ENCODE measurements around the gene ACOT12. TPM values are rescaled to one million over a fixed set of nuclear protein-coding genes. Genes with fewer than 3 reads are reported as not detected.
A peak's percentile ranks its signal among the peaks of the same experiment; 100 is the strongest.

The ACOT12 gene
- total and polyA plus RNA-seq, 8 donors = 0.06 to 0.44 (median 0.40) TPM; not detected in 5

DNA sequence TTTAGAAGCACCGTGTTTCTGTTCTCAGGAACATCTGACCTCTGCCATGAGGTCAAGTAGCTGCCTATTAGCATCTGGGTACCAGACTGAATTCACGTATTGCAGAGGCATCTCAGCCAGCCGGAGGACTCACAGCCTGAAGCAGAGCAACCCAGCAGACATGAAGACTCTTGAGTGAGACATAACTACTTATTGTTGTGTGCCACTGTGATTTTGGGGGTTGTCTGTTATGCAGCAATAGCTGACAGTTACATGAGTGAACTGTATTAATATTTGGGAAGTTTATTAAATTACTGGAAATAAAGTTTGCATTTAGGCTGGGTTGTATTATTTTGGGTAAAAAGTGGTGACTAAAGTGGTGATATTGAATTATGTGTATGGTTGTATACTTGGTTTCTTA is 1.3 kb upstream of the ACOT12 start:
- Histone ChIP-seq H3K27ac (no peak overlapping the region), H3K9me3 (no peaks in the 10 kb centered on the region), H3K27me3 (peaks cover 0 to 5% (median 0%) of the 10 kb centered on the region in 4 donors), H3K4me1 (peaks cover 0 to 4% (median 0%) of the 10 kb centered on the region in 3 donors), H3K4me3 (no peak overlapping the region), H3K36me3 (no peaks in the 10 kb centered on the region)
- no peak for TF ChIP-seq CTCF (IDR thresholded peaks at IDR 0.05)
- FAIRE-seq (no peak), DNase-seq (no peak), ATAC-seq (no peak)
- 60 to 61% methylated on average over 3 of the region's 3 CpGs for WGBS, 2 donors
- intact Hi-C loops (cut with DNase I) = no loop called here

DNA sequence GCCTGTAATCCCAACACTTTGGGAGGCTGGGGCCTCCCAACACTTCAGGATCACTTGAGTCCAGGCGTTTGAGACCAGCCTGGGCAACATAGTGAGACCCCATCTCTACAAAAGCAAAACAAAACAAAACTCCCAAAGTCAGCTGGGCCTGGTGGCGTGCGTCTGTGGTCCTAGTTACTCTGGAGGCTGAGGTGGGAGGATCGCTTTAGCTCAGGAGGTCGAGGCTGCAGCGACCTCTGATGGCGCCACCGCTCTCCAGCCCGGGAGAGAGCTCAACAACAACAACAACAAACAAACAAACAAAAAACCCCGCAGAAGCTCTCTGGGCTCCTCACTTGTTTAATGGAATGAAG is 528 bp downstream of the ACOT12 start:
- Histone ChIP-seq H3K27ac (no peak overlapping the region), H3K36me3 (no peaks in the 10 kb centered on the region), H3K4me3 (peak overlapping the region in 3 of 4 donors; percentile 23 to 53 (median 26)), H3K9me3 (no peaks in the 10 kb centered on the region), H3K4me1 (peaks cover 0 to 4% (median 0%) of the 10 kb centered on the region in 3 donors), H3K27me3 (peaks cover 0 to 13% (median 0%) of the 10 kb centered on the region in 4 donors)
- ATAC-seq = no peak
- 31 to 33% methylated on average over 10 of the region's 10 CpGs for WGBS, 2 donors
- DNase-seq = no peak
- FAIRE-seq = no peak
- intact Hi-C loops (cut with DNase I) = no loop called here
- TF ChIP-seq CTCF (IDR thresholded peaks at IDR 0.05) = no peak

GRCh38 chr5:81389025-81389424 is 4.9 kb downstream of the ACOT12 start:
- ATAC-seq = no peak
- H3K4me1 ChIP-seq = peaks cover 0 to 1% (median 0%) of the 10 kb centered on the region in 3 donors
- no peak overlapping the region for H3K27ac ChIP-seq
- intact Hi-C loops (cut with DNase I) = no loop called here
- no peak for FAIRE-seq
- no peak overlapping the region for H3K4me3 ChIP-seq
- H3K9me3 ChIP-seq = no peaks in the 10 kb centered on the region
- H3K36me3 ChIP-seq = no peaks in the 10 kb centered on the region
- no peak for TF ChIP-seq CTCF (IDR thresholded peaks at IDR 0.05)
- peaks cover 0 to 13% (median 0%) of the 10 kb centered on the region in 4 donors for H3K27me3 ChIP-seq
- no peak for DNase-seq

DNA sequence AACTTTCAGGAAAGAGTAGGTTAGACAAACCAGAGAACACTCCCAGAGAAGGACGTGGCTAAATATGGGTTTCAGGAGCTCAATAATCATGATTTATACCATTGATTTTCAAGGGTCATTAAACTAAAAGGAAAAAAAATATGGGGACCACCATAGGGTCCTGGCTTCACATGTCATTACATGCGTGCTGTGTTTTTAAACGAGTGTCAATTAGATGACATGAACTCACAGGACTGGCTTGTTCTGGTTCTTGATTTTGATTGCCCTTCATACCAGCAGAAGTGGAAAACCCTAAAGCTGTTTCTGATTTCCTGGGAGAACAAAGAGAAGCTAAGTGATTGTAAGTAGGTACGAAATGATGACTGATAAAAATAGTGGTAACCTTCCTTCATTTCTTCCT is 5.8 kb downstream of the ACOT12 start:
- no peaks in the 10 kb centered on the region for H3K4me1 ChIP-seq
- H3K27ac ChIP-seq = no peak overlapping the region
- DNase-seq = no peak
- intact Hi-C loops (cut with DNase I) = no loop called here
- no peaks in the 10 kb centered on the region for H3K9me3 ChIP-seq
- H3K36me3 ChIP-seq = no peaks in the 10 kb centered on the region
- TF ChIP-seq CTCF (IDR thresholded peaks at IDR 0.05) = no peak
- FAIRE-seq = no peak
- H3K27me3 ChIP-seq = peaks cover 0 to 13% (median 0%) of the 10 kb centered on the region in 4 donors
- ATAC-seq = no peak
- 72 to 76% methylated on average over 4 of the region's 4 CpGs for WGBS, 2 donors
- no peak overlapping the region for H3K4me3 ChIP-seq

GRCh38 chr5:81383867-81384266 is 10.1 kb downstream of the ACOT12 start:
- Histone ChIP-seq H3K27ac (no peak overlapping the region), H3K36me3 (no peaks in the 10 kb centered on the region), H3K4me3 (no peak overlapping the region), H3K4me1 (no peaks in the 10 kb centered on the region), H3K27me3 (no peaks in the 10 kb centered on the region), H3K9me3 (no peaks in the 10 kb centered on the region)
- DNase-seq (no peak), FAIRE-seq (no peak), ATAC-seq (no peak)
- no peak for TF ChIP-seq CTCF (IDR thresholded peaks at IDR 0.05)
- WGBS, 2 donors = 70 to 82% methylated on average over 2 of the region's 2 CpGs
- intact Hi-C loops (cut with DNase I) = no loop called here
